ENCODE measurements around the gene ACTN1. TPM values are rescaled to one million over a fixed set of nuclear protein-coding genes. Genes with fewer than 3 reads are reported as not detected.

ACTN1 gene
- polyA plus RNA-seq, 1 experiment, result 641 TPM

GRCh38 chr14:68911594-68912227, 67.4 kb downstream of the ACTN1 start:
- H3K9me3 ChIP-seq (ENCODE audit: control insufficient read depth, insufficient read depth, low read length), result no peaks in the 10 kb centered on the region
- H3K4me3 ChIP-seq (ENCODE audit: low read depth, low read length), result no peak overlapping the region
- ChIA-PET CTCF (interaction anchor here (0.6 to 4.7 kb wide), 49 partner anchors 8 to 232 kb away, joined by 3 to 53 read pairs (median 6); no protein-coding TSS in a partner anchor), POLR2A (interaction anchor here (0.5 to 1.3 kb wide), 2 partner anchors 68 to 186 kb away, joined by 5 to 6 read pairs; no protein-coding TSS in a partner anchor)
- TF ChIP-seq, protein P1, sequence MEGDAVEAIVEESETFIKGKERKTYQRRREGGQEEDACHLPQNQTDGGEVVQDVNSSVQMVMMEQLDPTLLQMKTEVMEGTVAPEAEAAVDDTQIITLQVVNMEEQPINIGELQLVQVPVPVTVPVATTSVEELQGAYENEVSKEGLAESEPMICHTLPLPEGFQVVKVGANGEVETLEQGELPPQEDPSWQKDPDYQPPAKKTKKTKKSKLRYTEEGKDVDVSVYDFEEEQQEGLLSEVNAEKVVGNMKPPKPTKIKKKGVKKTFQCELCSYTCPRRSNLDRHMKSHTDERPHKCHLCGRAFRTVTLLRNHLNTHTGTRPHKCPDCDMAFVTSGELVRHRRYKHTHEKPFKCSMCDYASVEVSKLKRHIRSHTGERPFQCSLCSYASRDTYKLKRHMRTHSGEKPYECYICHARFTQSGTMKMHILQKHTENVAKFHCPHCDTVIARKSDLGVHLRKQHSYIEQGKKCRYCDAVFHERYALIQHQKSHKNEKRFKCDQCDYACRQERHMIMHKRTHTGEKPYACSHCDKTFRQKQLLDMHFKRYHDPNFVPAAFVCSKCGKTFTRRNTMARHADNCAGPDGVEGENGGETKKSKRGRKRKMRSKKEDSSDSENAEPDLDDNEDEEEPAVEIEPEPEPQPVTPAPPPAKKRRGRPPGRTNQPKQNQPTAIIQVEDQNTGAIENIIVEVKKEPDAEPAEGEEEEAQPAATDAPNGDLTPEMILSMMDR (IDR thresholded peaks at IDR 0.05; ENCODE audit: low read depth, low read length), result peak; percentile 100
- H3K27ac ChIP-seq (ENCODE audit: low read depth, low read length), result peak overlapping the region; percentile 47
- DNase-seq (ENCODE audit: low read depth, low spot score), result peak; percentile 56
- H3K27me3 ChIP-seq (ENCODE audit: control insufficient read depth, insufficient read depth, low read length), result no peaks in the 10 kb centered on the region

DNA sequence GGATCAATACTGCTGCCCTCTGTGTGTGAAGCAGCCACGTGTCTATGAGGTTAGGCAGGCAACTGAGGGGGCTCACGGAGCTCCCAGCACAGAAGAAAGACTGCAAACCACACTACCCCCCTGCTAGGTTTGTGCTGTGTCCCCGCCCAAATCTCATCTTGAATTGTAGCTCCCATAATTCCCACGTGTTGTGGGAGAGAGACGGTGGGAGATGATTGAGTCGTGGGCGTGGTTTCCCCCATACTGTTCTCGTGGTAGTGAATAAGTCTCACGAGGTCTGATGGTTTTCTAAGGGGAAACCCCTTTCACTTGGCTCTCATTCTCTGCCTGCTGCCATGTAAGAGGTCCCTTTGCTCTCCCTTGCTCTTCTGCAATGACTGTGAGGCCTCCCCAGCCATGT, 68.6 kb downstream of the ACTN1 start:
- TF ChIP-seq, protein P1 (IDR thresholded peaks at IDR 0.05; ENCODE audit: low read depth, low read length), result no peak
- ChIA-PET POLR2A (interaction anchor here (0.6 to 0.8 kb wide), 2 partner anchors 70 to 72 kb away, joined by 3 read pairs; no protein-coding TSS in a partner anchor), CTCF (interaction anchor here (1.0 to 4.7 kb wide), 25 partner anchors 9 to 198 kb away, joined by 3 to 53 read pairs (median 8); no protein-coding TSS in a partner anchor)
- no peak for DNase-seq (ENCODE audit: low read depth, low spot score)
- no peaks in the 10 kb centered on the region for H3K27me3 ChIP-seq (ENCODE audit: control insufficient read depth, insufficient read depth, low read length)
- H3K27ac ChIP-seq (ENCODE audit: low read depth, low read length), result no peak overlapping the region
- no peak overlapping the region for H3K4me3 ChIP-seq (ENCODE audit: low read depth, low read length)
- no peaks in the 10 kb centered on the region for H3K9me3 ChIP-seq (ENCODE audit: control insufficient read depth, insufficient read depth, low read length)

DNA sequence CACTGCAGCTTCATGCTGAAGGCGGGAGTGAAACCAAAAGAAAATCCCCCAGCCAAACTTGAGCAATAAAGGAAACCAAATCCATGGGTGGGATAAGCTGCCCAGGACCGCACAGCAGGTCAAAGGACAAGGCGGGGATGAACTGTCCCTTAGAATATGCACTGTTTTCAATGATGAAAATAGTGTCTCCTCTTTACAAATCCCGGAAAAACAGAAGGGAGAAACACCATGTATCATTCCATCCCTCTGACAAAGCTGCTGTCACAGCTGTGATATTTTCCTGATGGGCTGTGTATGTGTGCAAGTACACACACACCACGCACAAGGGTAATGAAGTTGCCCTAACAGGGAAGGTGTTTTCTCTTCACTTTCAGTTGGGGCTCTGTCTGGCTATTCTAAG, 70.3 kb downstream of the ACTN1 start:
- no peak overlapping the region for H3K27ac ChIP-seq (ENCODE audit: low read depth, low read length)
- POLR2A ChIA-PET, result no interaction called here
- no peak for DNase-seq (ENCODE audit: low read depth, low spot score)
- TF ChIP-seq, protein P1 (IDR thresholded peaks at IDR 0.05; ENCODE audit: low read depth, low read length), result no peak
- no peaks in the 10 kb centered on the region for H3K9me3 ChIP-seq (ENCODE audit: control insufficient read depth, insufficient read depth, low read length)
- no peaks in the 10 kb centered on the region for H3K27me3 ChIP-seq (ENCODE audit: control insufficient read depth, insufficient read depth, low read length)
- CTCF ChIA-PET, result interaction anchor here (2.0 to 4.7 kb wide), 2 partner anchors 199 to 220 kb away, joined by 6 to 53 read pairs; no protein-coding TSS in a partner anchor
- H3K4me3 ChIP-seq (ENCODE audit: low read depth, low read length), result no peak overlapping the region

DNA sequence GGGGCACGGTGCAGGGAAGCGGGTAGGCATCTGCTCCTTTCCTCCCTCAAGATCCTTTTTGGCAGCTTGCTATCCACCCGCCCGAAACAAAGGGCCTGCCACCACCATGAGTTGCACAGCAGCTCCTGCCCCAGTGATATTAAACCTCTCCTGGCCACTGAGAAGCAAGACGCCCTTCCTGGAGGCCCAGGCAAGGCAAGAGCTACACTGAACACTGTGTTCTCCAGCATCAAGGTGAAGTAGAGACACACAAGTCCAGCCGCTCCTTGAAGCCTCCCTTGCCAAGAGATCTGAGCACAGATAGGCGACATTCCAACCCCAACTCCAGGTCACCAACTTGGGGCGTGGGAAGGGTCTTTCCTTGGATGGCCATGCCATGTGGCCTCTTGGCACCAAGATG, 70.9 kb downstream of the ACTN1 start:
- Histone ChIP-seq H3K4me3 (ENCODE audit: low read depth, low read length) (no peak overlapping the region), H3K27ac (ENCODE audit: low read depth, low read length) (no peak overlapping the region), H3K27me3 (ENCODE audit: control insufficient read depth, insufficient read depth, low read length) (no peaks in the 10 kb centered on the region), H3K9me3 (ENCODE audit: control insufficient read depth, insufficient read depth, low read length) (no peaks in the 10 kb centered on the region)
- no peak for DNase-seq (ENCODE audit: low read depth, low spot score)
- ChIA-PET CTCF (interaction anchor here (0.8 to 2.0 kb wide), 2 partner anchors 194 to 221 kb away, joined by 3 to 6 read pairs; no protein-coding TSS in a partner anchor), POLR2A (no interaction called here)
- TF ChIP-seq, protein P1 (IDR thresholded peaks at IDR 0.05; ENCODE audit: low read depth, low read length), result no peak

DNA sequence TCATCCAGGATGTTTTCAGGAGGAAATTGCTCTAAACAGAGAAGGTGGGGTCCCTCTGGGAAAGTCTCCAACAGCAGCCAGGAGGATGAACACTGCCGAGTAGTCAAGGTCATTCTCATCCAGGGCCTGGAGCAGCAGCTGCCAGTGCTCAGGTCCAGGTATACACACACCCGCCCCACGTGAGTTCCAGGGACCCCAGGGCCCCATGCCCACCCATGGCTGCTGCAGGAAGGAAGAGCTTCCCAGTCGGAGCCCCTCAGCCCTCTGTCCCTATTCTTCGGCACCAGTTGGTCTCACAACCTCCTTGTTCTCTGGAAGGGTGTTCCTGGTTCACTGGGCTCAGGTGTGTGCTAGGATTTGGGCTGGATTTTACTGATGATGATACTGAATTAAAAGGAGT, 72.7 kb downstream of the ACTN1 start:
- Histone ChIP-seq H3K9me3 (ENCODE audit: control insufficient read depth, insufficient read depth, low read length) (no peaks in the 10 kb centered on the region), H3K4me3 (ENCODE audit: low read depth, low read length) (no peak overlapping the region), H3K27ac (ENCODE audit: low read depth, low read length) (no peak overlapping the region), H3K27me3 (ENCODE audit: control insufficient read depth, insufficient read depth, low read length) (no peaks in the 10 kb centered on the region)
- DNase-seq (ENCODE audit: low read depth, low spot score), result no peak
- ChIA-PET CTCF (no interaction called here), POLR2A (no interaction called here)
- TF ChIP-seq, protein P1 (IDR thresholded peaks at IDR 0.05; ENCODE audit: low read depth, low read length), result no peak

All from AG04450 (cell line).